HG03378 (cell line): ENCODE data around the gene TSPAN16.
"Not testable (repeated sequence)": the region's sequence is repeated elsewhere in the genome, so short reads cannot be mapped to it uniquely, and the experiment has no call there.

ENCODE experiments used
- ATAC-seq: cut with Tn5 transposase; IDR thresholded peaks from one replicate; pipeline ENCODE4 v1.9.1; 2021; ENCODE audit warnings: mild to moderate bottlenecking, moderate library complexity; ENCODE audit not compliant: unreplicated experiment

The TSPAN16 gene

DNA sequence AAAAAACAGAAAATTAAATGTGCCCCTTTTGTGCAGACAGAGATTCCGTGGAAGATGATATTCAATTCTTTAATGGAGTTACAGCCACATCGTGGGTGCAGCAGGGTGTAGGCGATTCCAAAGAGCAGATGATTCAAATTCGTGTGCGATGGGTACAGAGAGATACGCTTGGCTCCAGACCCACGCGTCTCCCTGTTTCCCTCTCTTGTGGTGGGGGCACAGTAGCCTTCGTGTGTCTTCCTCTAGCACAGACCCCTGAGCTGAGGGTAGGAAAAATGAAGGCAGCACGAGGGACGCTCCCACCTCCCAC, 4.8 kb downstream of the TSPAN16 start:
- ATAC-seq: no peak

DNA sequence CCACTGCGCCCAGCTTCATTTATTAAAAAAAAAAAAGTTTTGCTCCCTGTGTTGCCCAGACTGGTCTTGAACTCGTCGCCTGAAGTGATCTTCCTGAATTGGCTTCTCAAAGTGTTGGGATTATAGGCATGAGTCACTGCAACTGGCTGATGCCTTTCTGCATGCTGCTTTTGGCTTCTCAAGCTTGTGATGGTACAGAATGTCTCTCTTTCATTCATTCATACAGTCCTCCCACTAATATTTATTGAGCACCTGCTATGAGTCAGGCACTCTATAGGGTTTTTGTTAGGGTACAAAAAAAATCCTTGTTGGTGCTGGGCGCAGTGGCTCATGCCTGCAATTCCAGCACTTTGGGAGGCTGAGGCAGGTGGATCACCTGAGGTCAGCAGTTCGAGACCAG, 9.0 kb downstream of the TSPAN16 start:
- no peak for ATAC-seq

GRCh38 chr19:11306337-11306736, 10.4 kb downstream of the TSPAN16 start:
- no peak for ATAC-seq

GRCh38 chr19:11320278-11320995, 24.5 kb downstream of the TSPAN16 start:
- ATAC-seq: not testable (repeated sequence)

- no peak for ATAC-seq
These were observed 25.5 kb downstream of the TSPAN16 start for GRCh38 chr19:11321191-11322126.

GRCh38 chr19:11322269-11323024, 26.5 kb downstream of the TSPAN16 start:
- no peak for ATAC-seq

- ATAC-seq: no peak
These were observed 27.7 kb downstream of the TSPAN16 start for GRCh38 chr19:11323601-11324078.

DNA sequence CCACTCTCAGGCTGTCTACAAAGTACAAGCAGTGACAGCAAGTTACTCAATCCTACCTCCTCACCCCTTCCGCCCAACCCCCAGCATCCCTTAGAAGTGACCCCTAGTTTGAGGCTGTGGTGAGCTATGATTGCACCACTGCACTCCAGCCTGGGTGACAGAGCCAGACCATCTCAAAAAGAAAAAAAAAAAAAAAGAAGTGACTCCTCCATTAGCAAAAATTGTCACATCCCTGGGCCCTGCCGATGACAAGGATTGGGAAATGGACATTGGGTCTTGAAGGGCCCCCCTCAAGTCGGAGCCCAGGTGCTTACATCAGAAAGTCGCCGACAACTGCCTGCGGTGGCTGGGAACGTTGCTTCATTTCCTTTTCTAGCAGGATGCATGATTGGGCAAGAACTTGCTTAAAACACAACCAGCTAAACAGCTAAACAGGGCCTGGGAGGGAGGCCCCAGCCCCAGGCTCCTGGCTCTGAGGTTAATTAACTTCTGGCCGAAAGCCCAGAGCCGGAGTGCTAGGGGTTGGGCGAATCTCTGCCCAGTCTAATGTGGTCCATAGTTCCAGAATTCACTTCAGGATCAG, 28.2 kb downstream of the TSPAN16 start:
- ATAC-seq: peak; percentile 60

- no peak for ATAC-seq
These were observed 28.9 kb downstream of the TSPAN16 start for GRCh38 chr19:11324748-11325389.

- no peak for ATAC-seq
These were observed 29.6 kb downstream of the TSPAN16 start for GRCh38 chr19:11325544-11325943.

- ATAC-seq: no peak
These were observed 34.2 kb downstream of the TSPAN16 start for GRCh38 chr19:11330127-11330526.

DNA sequence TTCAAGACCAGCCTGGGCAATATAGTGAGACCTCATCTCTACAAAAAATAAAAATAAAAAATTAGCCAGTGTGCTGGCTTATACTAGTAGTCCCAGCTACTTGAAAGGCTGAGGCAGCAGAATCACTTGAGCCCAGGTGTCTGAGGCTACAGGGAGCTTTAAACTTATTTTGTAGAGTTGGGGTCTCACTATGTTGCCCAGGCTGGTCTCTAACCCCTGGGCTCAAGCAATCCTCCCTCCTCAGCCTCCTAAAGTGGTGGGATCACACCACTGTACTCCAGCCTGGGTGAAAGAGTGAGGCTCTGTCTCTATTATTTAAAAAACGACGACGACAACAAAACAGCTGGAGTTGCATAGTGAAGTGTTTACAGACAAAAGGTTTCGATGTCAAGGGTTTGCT, 35.5 kb downstream of the TSPAN16 start:
- no peak for ATAC-seq

DNA sequence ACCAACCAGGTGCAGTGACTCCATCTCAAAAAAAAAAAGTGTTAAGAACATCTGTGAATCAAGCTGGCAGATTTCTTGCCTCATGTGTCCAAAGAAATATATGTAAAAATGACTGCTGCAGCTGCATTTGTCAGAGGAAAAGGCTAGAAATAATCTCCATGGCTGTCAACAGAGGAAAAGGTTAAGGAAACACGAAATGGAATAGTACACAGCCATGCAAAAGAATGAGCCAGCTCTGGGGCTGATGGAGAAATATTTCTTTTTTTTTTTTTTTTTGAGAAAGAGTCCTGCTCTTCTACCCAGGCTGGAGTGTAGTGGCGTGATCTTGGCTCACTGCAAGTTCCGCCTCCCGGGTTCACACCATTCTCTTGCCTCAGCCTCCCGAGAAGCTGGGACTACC, 36.9 kb downstream of the TSPAN16 start:
- no peak for ATAC-seq

- not testable (repeated sequence) for ATAC-seq
These were observed 37.9 kb downstream of the TSPAN16 start for GRCh38 chr19:11333838-11334237.

DNA sequence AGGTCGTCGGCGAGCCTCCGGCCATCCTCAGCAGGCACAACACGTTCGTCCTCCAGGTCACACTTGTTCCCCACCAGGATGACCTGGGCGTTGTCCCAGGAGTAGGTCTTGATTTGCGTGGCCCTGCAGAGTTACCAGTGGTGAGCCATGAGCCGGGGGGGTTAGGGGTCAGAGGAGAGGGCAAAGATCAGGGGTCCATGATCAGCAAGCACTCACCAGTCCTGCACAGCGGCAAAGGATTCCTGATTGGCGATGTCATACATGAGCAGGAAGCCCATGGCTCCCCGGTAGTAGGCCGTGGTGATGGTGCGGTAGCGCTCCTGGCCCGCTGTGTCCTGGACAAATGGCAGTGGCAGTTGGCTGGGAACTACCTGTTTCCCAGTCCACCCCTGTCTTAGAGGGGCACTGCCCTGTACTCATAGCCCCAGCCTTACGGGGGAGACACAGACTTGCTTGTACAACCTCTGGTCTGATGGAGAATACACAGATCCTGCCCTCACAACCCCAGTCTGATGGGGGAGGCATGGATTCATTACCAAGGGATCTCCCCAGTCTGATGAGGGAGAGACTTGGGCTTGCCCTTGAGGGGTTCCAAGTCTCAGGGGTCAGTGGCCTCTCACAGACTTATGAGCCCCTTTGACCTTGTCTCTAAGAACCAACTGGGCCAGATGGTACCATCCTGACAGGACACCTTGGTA, 39.6 kb downstream of the TSPAN16 start:
- no peak for ATAC-seq

- ATAC-seq: no peak
These were observed 41.1 kb downstream of the TSPAN16 start for GRCh38 chr19:11337080-11337479.

GRCh38 chr19:11338121-11338520, 42.2 kb downstream of the TSPAN16 start:
- ATAC-seq: no peak

DNA sequence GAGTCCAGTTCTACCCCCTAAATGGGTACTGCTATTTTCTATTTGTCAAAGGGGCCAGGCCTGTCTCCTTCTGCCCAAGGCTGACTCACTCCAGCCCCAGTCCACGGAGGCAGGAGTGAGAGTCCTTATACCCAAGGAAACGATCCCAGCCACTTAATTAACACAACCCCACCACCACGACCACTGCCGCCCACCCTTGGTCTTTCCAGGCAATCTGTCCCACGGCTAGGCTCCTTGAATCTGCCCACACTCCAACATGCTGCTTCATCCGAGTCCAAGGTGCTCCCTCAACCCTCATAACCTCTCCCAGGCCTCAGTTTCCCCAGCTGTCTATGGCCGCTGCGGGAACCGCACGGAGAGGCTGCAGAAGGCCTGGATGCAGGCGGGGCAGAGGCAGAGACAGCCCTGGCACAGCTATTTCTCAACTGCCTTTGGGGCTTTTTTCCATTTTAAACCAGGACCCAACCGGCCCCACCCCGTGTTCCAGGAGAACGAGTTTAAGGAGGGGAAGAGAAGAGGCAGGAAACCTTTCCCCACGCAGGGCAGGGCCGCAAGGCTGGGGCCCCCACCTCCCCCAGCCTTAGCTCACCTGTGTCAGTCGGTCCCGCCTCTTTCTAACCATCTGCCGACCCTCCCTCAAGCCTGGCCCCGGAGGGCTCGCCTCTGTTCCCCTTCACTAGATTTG, 42.8 kb downstream of the TSPAN16 start:
- no peak for ATAC-seq
